Measurements from ENCODE around the gene SIPA1L3.

DNA sequence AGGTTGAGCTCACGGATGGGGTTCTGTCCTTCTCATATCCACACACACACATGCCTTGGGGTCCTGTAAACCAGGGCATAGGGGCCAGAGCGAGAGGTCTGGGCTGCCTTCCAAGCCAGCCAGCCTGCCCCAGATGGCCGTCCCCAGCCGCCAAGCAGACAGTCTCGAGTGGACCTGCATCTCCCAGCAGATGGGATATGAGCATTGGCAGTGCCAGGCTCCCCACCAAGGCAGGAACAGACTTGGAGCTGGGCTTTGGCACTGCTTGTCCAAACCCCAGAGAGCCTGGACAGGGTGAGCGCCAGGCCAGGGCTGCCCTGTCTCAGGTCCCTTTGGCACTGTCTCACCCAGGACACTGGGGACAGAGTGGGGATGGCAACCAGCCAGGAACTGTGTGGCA lies 186.6 kb downstream of the SIPA1L3 start:
- TF ChIP-seq CTCF (IDR thresholded peaks at IDR 0.05; ENCODE audit: insufficient read depth, low read length, poor library complexity, severe bottlenecking) (no peak), EZH2phosphoT487 (conservative IDR thresholded peaks at IDR 0.05; ENCODE audit: low read length) (no peak)

Measured in SU-DHL-6 (cell line).